Measurements from ENCODE around the gene PTGR3. TPM values are rescaled to one million over a fixed set of nuclear protein-coding genes. Genes with fewer than 3 reads are reported as not detected.
A peak's percentile ranks its signal among the peaks of the same experiment; 100 is the strongest.
"Not testable (repeated sequence)": the region's sequence is repeated elsewhere in the genome, so short reads cannot be mapped to it uniquely, and the experiment has no call there.

The PTGR3 gene
- total RNA-seq, 1 donor from 2014 or later = 6.8 TPM

- DNase-seq (ENCODE audit: low read depth) = no peak
- peaks cover 6% of the 10 kb centered on the region for H3K36me3 ChIP-seq (ENCODE audit: control insufficient read depth, insufficient read depth, low read length)
- no peak for FAIRE-seq
- TF ChIP-seq CTCF (IDR thresholded peaks at IDR 0.05; ENCODE audit: insufficient read depth, low read length, severe bottlenecking) = no peak
- H3K27me3 ChIP-seq (ENCODE audit: control insufficient read depth, insufficient read depth, low read length) = no peaks in the 10 kb centered on the region
- no peak overlapping the region for H3K4me3 ChIP-seq (ENCODE audit: low read depth, low read length)
Measured at GRCh38 chr18:75200605-75201280, 8.2 kb downstream of the PTGR3 start.

GRCh38 chr18:75200071-75200470 is 8.9 kb downstream of the PTGR3 start:
- H3K36me3 ChIP-seq (ENCODE audit: control insufficient read depth, insufficient read depth, low read length) = peaks cover 6% of the 10 kb centered on the region
- TF ChIP-seq CTCF (IDR thresholded peaks at IDR 0.05; ENCODE audit: insufficient read depth, low read length, severe bottlenecking) = no peak
- FAIRE-seq (peak; percentile 18), DNase-seq (ENCODE audit: low read depth) (no peak)
- H3K4me3 ChIP-seq (ENCODE audit: low read depth, low read length) = no peak overlapping the region
- no peaks in the 10 kb centered on the region for H3K27me3 ChIP-seq (ENCODE audit: control insufficient read depth, insufficient read depth, low read length)

GRCh38 chr18:75199327-75199726 is 9.6 kb downstream of the PTGR3 start:
- TF ChIP-seq CTCF (IDR thresholded peaks at IDR 0.05; ENCODE audit: insufficient read depth, low read length, severe bottlenecking) = no peak
- DNase-seq (ENCODE audit: low read depth) (no peak), FAIRE-seq (no peak)
- Histone ChIP-seq H3K36me3 (ENCODE audit: control insufficient read depth, insufficient read depth, low read length) (peaks cover 6% of the 10 kb centered on the region), H3K27me3 (ENCODE audit: control insufficient read depth, insufficient read depth, low read length) (no peaks in the 10 kb centered on the region), H3K4me3 (ENCODE audit: low read depth, low read length) (no peak overlapping the region)

- peaks cover 6% of the 10 kb centered on the region for H3K36me3 ChIP-seq (ENCODE audit: control insufficient read depth, insufficient read depth, low read length)
- no peak for FAIRE-seq
- no peaks in the 10 kb centered on the region for H3K27me3 ChIP-seq (ENCODE audit: control insufficient read depth, insufficient read depth, low read length)
Measured at GRCh38 chr18:75198036-75198435, 10.9 kb downstream of the PTGR3 start.

GRCh38 chr18:75192899-75193298 is 16.0 kb downstream of the PTGR3 start:
- Histone ChIP-seq H3K27me3 (ENCODE audit: control insufficient read depth, insufficient read depth, low read length) (no peaks in the 10 kb centered on the region), H3K36me3 (ENCODE audit: control insufficient read depth, insufficient read depth, low read length) (no peaks in the 10 kb centered on the region), H3K4me3 (ENCODE audit: low read depth, low read length) (no peak overlapping the region)
- no peak for TF ChIP-seq CTCF (IDR thresholded peaks at IDR 0.05; ENCODE audit: insufficient read depth, low read length, severe bottlenecking)
- DNase-seq (ENCODE audit: low read depth) = no peak
- FAIRE-seq = no peak

More at GRCh38 chr18:75198036-75198435, 10.9 kb downstream of the PTGR3 start:
- DNase-seq (ENCODE audit: low read depth) = no peak
- TF ChIP-seq CTCF (IDR thresholded peaks at IDR 0.05; ENCODE audit: insufficient read depth, low read length, severe bottlenecking) = no peak
- H3K4me3 ChIP-seq (ENCODE audit: low read depth, low read length) = no peak overlapping the region

GRCh38 chr18:75189696-75190095 is 19.2 kb downstream of the PTGR3 start:
- TF ChIP-seq CTCF (IDR thresholded peaks at IDR 0.05; ENCODE audit: insufficient read depth, low read length, severe bottlenecking) = no peak
- FAIRE-seq (no peak), DNase-seq (ENCODE audit: low read depth) (no peak)
- no peaks in the 10 kb centered on the region for H3K36me3 ChIP-seq (ENCODE audit: control insufficient read depth, insufficient read depth, low read length)
- no peak overlapping the region for H3K4me3 ChIP-seq (ENCODE audit: low read depth, low read length)
- H3K27me3 ChIP-seq (ENCODE audit: control insufficient read depth, insufficient read depth, low read length) = no peaks in the 10 kb centered on the region

- H3K4me3 ChIP-seq (ENCODE audit: low read depth, low read length); H3K27me3 ChIP-seq (ENCODE audit: control insufficient read depth, insufficient read depth, low read length); H3K36me3 ChIP-seq (ENCODE audit: control insufficient read depth, insufficient read depth, low read length); FAIRE-seq: not testable (repeated sequence)
- DNase-seq (ENCODE audit: low read depth) = peak; percentile 21
Measured at GRCh38 chr18:75187702-75188101, 21.2 kb downstream of the PTGR3 start.
